ENCODE results near the gene GP9. TPM values are rescaled to one million over a fixed set of nuclear protein-coding genes. Genes with fewer than 3 reads are reported as not detected.

GP9 gene
- total RNA-seq, 1 experiment from 2014 or later, result not detected

- Histone ChIP-seq H3K27ac (ENCODE audit: low read depth, low read length, poor library complexity, severe bottlenecking) (no peak overlapping the region), H3K36me3 (ENCODE audit: insufficient read depth, low read length, poor library complexity, severe bottlenecking) (no peaks in the 10 kb centered on the region), H3K4me1 (ENCODE audit: insufficient read depth, low read length, poor library complexity, severe bottlenecking) (no peaks in the 10 kb centered on the region), H3K4me3 (ENCODE audit: low read depth, low read length, poor library complexity, severe bottlenecking) (no peak overlapping the region), H3K27me3 (replicated peaks; ENCODE audit: insufficient read depth, low read depth, low read length, poor library complexity) (no peaks in the 10 kb centered on the region), H3K9me3 (ENCODE audit: low read depth, low read length, poor library complexity, severe bottlenecking) (no peaks in the 10 kb centered on the region)
- TF ChIP-seq CTCF (conservative IDR thresholded peaks at IDR 0.05; ENCODE audit: low read depth, low read length), result no peak
- TF ChIP-seq EZH2 (IDR thresholded peaks at IDR 0.05; ENCODE audit: borderline replicate concordance, low read depth, low read length, poor library complexity, severe bottlenecking), result no peak
- ChIA-PET CTCF (no interaction called here), POLR2A (ENCODE audit: low non-redundant PET) (no interaction called here)
- intact Hi-C loops (cut with micrococcal nuclease; ENCODE audit: unreplicated experiment), result no loop called here
- no TSS peak for BruUV-seq (replicated peaks)
- no peak for DNase-seq (ENCODE audit: low spot score)
Measured at GRCh38 chr3:129103296-129103695, 42.7 kb downstream of the GP9 start.

- no peak for TF ChIP-seq EZH2 (IDR thresholded peaks at IDR 0.05; ENCODE audit: borderline replicate concordance, low read depth, low read length, poor library complexity, severe bottlenecking)
- TF ChIP-seq CTCF (conservative IDR thresholded peaks at IDR 0.05; ENCODE audit: low read depth, low read length), result no peak
- DNase-seq (ENCODE audit: low spot score), result no peak
- Histone ChIP-seq H3K9me3 (ENCODE audit: low read depth, low read length, poor library complexity, severe bottlenecking) (no peaks in the 10 kb centered on the region), H3K4me1 (ENCODE audit: insufficient read depth, low read length, poor library complexity, severe bottlenecking) (no peaks in the 10 kb centered on the region), H3K36me3 (ENCODE audit: insufficient read depth, low read length, poor library complexity, severe bottlenecking) (no peaks in the 10 kb centered on the region), H3K4me3 (ENCODE audit: low read depth, low read length, poor library complexity, severe bottlenecking) (no peak overlapping the region), H3K27me3 (replicated peaks; ENCODE audit: insufficient read depth, low read depth, low read length, poor library complexity) (no peaks in the 10 kb centered on the region), H3K27ac (ENCODE audit: low read depth, low read length, poor library complexity, severe bottlenecking) (no peak overlapping the region)
- ChIA-PET CTCF (no interaction called here), POLR2A (ENCODE audit: low non-redundant PET) (interaction anchor here (0.6 kb wide), 1 partner anchor 134 kb away, joined by 5 read pairs; no protein-coding TSS in a partner anchor)
- no TSS peak for BruUV-seq (replicated peaks)
- intact Hi-C loops (cut with micrococcal nuclease; ENCODE audit: unreplicated experiment), result no loop called here
Measured at GRCh38 chr3:129104051-129104450, 43.5 kb downstream of the GP9 start.

- Histone ChIP-seq H3K36me3 (ENCODE audit: insufficient read depth, low read length, poor library complexity, severe bottlenecking) (no peaks in the 10 kb centered on the region), H3K27me3 (replicated peaks; ENCODE audit: insufficient read depth, low read depth, low read length, poor library complexity) (no peaks in the 10 kb centered on the region), H3K9me3 (ENCODE audit: low read depth, low read length, poor library complexity, severe bottlenecking) (no peaks in the 10 kb centered on the region), H3K4me3 (ENCODE audit: low read depth, low read length, poor library complexity, severe bottlenecking) (no peak overlapping the region), H3K4me1 (ENCODE audit: insufficient read depth, low read length, poor library complexity, severe bottlenecking) (no peaks in the 10 kb centered on the region), H3K27ac (ENCODE audit: low read depth, low read length, poor library complexity, severe bottlenecking) (no peak overlapping the region)
- intact Hi-C loops (cut with micrococcal nuclease; ENCODE audit: unreplicated experiment), result no loop called here
- BruUV-seq (replicated peaks), result no TSS peak
- DNase-seq (ENCODE audit: low spot score), result no peak
- CTCF ChIA-PET, result no interaction called here
- no peak for TF ChIP-seq EZH2 (IDR thresholded peaks at IDR 0.05; ENCODE audit: borderline replicate concordance, low read depth, low read length, poor library complexity, severe bottlenecking)
- TF ChIP-seq CTCF (conservative IDR thresholded peaks at IDR 0.05; ENCODE audit: low read depth, low read length), result no peak
- POLR2A ChIA-PET (ENCODE audit: low non-redundant PET), result no interaction called here
Measured at GRCh38 chr3:129104498-129105079, 44.0 kb downstream of the GP9 start.

All from A673 (cell line).